ENCODE results near the gene SYDE1. TPM values are rescaled to one million over a fixed set of nuclear protein-coding genes. Genes with fewer than 3 reads are reported as not detected.

SYDE1 gene
- polyA plus RNA-seq, 1 donor, result 17.0 TPM

DNA sequence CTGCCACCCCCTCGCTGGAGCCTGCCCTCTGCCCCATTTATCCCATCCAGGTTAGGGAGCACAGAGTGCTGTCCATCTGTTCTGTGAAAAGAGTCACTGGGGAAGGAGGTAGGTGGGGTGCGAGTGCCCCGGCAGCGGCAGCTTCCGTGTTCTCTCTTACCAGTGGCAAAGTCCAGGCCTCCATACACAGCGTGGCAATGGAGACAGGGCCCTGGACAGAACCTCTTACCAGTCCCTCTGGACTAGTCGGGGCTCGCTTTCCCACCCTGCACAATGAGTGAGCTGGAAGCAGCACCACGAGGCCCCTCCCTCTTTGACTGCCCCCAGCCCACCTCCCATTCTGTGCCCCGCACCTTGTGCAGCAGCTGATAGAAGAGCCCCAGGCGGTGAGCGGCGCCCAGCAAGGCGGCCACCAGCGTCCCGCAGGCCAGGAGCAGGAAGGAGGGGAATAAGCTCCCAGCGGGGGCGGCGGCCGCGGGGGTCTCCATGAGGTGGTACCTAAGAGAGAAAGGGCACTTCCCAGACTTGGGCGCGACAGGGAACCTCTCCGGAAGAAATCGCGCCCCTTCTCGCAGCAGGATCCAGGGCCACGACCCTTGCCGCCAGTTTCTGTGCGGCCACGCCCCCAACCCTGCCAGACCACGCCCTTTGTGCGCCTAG, 17.5 kb downstream of the SYDE1 start:
- no peak for DNase-seq

DNA sequence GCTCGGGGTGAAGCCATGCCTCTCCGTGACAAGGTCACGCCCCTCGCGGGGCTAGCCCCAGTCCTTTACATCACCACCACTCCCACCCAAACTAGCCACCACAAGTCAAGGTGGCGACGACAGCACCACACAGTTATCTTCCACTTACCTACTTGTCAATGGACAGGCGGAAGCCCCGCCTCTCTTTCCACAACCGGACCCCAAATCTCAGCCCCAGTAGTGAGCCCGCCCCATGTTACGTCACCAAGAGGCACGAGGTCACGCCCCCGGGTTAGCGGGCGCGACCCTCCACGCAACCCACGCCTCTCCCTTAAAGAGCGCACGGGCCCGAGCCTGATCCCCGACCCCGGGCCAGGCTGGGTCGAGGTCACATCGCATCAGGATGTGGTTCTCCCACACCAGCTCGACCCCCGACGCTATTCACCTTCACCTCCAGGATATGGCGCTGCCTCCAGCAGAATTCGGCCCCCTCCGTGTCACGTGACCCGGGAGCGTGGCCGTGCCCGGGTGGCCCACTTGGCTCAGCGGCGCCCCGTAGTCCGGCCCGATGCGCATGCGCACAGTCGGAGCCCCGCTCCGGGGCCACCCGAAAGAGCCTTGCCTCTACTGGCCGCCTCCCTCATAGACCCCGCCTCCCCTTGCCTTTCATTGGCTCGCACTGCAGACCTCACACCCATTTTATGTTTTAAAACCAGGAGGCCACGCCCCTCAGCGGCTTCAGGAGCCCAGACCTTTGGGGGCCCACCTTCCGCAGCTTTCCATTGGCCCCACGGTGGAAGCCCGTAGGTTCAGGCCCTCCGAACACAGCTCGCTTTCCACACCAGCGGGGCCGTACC, 18.2 kb downstream of the SYDE1 start:
- DNase-seq, result peak; percentile 97

DNA sequence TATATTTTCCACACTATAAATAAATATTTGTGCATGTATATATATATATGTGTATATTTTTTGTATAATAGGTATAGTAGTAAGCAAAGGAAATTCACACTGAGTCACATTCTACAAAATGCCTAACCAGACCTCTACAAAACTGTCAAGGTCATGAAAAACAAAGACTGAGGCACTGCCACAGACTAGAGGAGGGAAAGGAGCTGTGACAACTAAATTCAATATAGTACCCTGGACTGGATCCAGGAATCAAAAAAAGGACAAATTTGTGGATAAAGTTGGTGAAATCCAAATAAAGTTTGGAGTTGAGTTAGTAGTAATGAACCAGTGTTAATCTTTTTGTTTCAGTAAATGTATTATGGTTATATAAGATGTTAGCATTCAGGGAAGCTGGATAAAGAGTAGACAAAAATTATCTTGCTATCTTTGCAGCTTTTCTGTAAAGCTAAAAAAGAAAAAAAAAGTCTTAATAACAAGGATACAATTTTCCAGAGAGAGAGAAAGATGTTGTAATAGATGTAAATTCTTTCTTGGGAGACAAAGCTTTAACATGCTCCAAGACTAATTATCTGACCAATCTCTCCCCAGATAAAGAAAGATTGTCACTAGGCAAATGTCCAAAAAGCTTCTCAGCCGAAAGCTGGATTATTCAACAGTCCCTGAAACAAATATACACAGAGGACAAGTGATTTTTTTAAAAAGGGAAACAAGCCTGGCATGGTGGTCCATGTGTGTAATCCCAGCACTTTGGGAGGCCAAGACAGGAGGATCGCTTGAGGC, 19.1 kb downstream of the SYDE1 start:
- DNase-seq, result no peak

DNA sequence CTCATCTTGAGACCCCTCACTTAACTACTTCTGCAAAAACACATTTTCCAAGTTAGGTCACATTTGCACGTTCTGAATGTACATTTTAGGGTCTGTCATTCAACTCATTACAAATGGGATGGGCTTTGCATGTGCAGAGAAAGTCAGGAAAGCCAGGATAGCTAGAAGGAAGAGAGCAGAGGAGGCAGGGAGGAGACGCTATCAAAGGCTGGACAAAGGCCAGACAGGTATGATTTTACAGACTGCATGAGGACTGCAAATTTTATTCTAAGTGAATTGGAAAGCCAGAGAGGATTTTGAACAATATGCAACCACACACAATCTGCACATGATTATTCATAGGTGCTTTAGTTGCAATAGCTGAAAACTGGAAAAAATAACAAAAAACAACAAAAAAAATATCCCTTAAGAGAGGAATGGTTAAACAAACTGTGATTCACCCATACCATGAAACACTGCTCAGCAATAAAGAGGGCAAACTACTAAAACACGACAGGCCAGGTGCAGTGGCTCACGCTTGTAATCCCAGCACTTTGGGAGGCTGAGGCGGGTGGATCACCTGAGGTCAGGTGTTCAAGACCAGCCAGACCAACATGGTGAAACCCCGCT, 21.1 kb downstream of the SYDE1 start:
- DNase-seq, result no peak

DNA sequence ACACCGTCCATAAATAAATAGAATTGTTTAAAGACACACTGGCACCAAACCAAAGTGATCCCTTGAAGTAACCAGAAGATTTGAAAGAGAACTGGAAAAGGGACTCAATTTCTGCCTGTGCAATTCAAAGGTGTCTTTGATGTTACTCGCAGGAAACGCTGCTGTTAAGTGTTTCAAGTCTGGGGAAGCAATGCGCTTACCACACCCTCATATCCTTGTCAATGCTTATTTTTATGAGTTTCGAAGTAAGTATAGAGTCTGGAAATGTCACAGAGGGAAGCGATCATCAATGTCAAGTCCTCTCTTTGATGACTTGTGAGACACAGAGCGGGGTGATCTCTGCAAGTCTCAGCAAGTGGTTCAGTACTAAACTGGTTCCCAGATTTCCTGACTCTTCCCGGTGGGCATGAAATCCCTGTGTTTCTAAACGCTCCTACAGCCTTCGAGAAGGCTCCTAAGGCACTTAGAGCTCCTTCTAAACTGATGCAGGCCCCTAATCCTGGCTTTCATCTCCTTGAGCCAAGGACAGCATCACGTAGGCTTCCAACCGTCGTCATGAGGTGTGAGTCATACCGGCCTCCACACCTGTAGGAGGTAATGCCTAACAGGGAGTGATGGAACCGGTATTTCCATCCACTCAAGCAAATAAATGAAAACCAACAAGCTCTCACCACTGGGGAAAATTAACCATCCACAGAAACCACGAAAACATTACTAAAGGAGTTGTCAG, 22.8 kb downstream of the SYDE1 start:
- DNase-seq, result no peak

DNA sequence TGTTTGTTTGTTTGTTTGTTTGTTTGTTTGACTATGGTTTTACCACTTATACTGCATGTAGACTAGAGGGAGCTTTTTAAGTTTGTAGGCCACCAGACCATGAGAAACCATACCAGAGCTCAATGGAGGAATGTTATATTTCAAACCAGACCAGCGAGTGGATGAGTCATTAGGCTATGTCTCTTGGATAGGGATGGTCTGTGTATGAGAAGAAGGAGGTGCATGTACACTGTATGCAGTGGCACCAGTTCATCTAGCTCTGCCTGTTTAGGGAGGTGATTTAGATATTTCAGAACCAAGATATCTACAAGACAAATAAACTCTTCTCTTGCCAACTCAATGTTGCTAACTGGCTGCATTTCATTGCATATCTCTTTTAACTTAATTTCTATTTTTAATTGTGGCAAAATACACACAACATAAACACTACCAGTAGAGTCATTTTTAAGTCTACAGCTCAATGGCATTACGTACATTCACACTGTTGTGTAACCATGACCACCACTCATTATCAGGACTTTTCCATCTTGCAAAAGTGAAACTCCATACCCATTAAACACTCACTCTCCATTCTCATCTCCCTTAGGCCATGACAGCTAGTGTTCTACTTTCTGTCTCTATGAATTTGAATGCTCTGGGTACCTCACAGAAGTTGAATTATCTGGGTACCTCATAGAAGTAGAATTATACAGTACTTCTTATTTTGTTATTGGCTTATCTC, 29.2 kb downstream of the SYDE1 start:
- no peak for DNase-seq

DNA sequence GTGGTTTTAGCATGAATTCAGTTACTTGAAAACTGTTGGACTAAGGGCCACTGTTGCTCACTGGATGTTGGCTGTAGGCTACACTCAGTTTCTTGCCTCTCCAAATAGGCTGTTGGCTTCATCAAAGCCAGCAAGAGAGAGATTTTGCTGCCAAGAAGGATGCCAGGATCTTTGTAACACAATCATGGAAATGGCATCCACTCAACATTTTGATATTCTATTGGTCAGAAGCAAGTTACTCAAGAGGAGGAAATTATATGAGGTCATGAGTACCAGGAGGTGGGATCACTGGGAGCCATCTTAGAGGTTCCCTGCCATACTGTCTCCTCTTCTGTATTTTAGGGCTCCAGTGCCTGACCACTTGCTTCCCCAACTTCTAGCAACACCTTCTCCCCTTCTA, 30.6 kb downstream of the SYDE1 start:
- no peak for DNase-seq

DNA sequence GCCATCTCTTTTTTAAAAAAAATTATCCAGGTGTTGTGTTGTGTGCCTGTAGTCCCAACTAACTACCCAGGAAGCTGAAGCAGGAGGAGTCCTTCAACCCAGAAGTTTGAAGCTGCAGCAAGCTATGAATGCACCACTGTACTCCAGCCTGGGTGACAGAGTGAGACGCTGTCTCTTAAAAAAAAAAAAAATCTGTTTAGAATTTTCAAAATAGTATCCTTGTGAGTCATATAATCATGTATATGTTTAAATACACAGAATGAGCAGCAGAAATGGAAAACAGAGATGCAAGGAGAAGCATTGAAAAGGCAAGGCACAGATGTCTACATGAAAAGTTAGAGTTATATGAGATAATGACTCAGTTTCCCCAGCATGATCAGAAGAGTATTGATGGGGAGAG, 31.2 kb downstream of the SYDE1 start:
- DNase-seq, result no peak

DNA sequence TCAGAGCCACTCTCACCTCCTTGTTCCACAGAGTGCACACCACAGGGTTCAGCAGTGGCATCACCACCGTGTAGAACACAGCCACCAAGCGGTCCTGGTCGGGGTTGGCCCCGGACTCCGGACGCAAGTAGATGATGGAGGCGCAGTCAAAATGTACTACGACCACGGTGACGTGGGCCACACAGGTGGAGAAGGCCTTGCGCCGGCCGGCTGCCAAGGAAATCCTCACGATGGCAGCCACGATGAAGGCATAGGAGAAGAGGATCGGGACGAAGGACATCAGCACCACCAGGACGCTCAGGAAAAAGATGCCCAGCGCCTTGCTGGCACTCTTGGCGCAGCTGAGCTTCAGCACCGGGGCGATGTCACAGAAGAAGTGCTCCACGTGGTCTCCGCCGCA, 33.9 kb downstream of the SYDE1 start:
- DNase-seq, result no peak

DNA sequence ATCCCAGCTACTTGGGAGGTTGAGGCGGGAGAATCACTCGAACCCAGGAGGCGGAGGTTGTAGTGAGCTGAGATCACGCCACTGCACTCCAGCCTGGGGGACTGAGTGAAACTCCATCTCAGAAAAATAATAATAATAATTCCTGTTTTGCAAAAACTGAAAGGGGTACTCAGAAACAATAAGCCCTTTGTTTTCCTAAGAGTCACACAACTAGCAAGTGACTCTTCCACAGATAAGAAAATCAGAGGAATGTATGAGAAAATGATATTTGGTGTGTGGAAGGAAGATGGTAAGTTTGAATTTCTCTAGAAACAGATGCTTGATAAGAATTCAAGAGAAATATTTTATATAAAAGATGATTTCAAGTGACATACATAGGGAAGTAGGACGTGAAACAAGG, 35.1 kb downstream of the SYDE1 start:
- DNase-seq, result no peak

DNA sequence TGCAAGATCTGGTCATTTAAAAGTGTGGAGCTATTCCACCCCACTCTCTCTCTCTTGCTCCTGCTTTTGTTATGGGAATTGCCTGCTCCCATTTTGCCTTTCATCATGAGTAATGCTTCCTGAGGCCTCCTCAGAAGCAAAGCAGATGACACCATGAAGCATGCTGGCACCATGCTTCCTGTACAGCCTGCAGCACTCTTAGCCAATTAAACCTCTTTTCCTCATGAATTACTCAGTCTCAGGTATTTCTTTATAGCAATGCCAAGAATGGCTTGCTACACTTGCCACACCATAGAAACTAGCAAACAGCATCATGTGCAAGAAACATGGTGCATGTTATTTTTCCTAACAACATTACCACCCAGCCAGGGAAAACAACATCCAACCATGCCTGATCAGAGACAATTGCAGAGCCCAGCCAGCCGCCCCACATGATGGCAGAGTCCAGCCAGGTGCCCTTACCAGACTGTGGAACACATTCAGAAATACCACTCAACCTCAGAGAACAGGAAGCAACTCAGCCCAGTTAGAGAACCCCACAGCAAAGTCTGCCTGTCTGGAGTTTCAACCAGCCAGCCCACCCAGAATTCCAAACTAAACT, 36.9 kb downstream of the SYDE1 start:
- no peak for DNase-seq

DNA sequence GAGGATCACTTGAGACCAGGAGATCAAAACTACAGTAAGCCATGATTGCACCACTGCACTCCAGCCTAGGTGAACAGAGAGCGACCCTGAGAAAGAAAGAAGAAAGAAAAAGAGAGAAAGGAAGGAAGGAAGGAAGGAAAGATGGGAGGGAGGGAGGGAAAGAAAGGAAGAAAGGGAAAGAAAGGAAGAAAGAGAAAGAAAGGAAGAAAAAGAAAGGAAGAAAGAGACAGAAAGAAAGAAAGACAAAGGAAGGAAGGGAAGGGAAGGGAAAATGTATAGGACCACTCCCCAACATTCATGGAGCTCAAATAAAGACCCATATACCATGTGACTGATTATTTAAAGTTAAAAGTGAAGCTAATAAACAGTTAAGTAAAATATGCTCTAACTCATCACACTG, 39.9 kb downstream of the SYDE1 start:
- no peak for DNase-seq

DNA sequence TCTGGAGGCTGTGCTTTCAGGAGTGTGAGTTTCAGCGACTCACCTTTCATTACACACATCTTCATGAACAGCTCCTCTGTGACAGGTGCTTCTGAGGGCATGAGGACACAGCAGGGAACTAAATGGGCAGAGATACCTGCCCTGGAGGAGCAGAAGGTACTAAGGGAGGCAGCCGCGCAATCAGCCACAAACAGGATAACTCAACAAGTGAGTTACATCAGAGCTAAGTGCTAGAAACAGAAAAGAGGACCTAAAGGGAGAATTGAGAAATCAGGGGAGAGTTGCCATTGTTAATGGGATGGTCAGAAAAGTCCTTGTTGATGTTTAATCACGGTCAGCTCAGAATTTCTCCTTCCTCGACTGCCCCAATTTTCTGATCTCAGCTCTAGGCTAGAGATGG, 42.5 kb downstream of the SYDE1 start:
- no peak for DNase-seq

DNA sequence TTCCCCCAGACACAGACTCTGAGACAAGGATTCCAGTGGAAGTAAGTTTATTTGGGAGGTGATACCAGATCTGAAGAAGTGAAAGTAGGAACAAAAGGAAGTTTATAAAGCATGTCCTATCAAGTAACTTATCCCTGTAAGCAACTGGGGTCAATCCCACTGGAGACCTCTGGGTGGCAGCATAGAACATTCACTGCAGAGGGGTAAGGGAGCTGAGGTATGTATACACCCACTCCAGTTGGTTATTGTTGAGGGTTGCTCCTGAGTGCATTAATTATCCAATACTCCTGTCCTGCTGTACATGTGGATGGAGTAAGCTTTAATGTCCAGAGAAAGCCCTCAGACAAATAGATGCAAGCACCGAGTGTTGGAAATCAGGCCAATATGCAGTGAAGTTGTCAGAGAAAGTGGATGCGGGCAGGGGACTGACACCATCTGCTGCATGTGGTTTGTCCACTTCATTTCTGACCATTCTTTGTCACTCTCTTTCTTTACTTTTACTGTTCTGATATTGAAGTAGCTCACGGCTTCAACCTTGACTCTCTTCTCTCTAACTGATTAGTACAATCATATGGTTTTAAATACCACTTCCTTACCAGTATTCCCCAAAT, 46.9 kb downstream of the SYDE1 start:
- DNase-seq, result no peak

DNA sequence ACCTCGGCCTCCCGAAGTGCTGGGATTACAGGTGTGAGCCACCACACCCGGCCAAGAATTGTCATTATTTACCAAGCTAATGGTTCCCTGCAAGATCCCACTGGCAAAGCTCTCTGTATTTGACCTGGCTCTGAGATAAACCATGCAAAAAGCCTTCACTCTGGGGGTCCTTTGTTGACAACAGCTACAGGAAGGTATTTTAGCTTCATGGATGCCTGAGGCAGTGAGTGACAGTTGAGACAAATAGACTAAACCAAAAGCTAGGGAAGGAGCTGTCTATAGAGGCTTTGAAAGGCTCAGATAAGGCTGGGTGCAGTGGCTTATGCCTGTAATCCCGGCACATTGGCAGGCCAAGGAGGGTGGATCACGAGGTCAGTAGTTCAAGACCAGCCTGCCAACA, 48.1 kb downstream of the SYDE1 start:
- no peak for DNase-seq

DNA sequence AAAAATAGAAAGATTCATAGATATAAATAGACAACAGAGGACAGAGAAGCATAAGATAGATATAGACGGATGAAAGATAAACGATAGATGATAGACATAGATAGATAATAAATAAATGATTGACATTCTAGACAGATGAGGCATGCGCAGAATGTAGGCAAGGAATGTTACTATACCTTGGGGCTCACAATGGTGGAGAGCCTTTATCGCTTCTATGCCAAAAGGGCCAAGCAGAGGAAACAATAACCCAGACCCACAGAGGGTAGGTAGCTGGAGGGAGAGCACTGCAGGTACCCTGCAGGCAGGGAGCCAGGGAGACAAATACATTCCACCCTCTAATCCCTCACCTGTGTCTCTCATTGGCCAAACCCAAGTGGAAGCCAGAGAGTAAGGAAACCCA, 49.2 kb downstream of the SYDE1 start:
- no peak for DNase-seq

DNA sequence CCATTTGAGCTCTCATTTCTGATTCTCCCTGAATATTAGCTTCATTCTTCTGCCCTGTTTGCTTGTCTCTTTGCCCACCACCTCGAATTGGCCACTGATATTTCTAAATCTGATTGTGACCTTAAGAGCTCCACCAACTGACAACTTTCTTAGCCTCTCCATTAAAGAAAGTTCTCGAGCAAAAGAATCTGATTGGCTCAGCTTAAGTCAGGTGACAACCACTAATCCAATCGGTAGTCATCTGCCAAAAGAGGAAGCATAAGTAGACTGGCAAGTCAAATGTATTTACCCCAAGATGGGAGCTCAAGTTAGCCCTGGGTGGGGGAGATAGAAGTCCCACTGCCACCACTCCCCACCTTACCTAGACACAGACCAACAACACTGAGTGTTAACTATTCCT, 52.0 kb downstream of the SYDE1 start:
- no peak for DNase-seq

DNA sequence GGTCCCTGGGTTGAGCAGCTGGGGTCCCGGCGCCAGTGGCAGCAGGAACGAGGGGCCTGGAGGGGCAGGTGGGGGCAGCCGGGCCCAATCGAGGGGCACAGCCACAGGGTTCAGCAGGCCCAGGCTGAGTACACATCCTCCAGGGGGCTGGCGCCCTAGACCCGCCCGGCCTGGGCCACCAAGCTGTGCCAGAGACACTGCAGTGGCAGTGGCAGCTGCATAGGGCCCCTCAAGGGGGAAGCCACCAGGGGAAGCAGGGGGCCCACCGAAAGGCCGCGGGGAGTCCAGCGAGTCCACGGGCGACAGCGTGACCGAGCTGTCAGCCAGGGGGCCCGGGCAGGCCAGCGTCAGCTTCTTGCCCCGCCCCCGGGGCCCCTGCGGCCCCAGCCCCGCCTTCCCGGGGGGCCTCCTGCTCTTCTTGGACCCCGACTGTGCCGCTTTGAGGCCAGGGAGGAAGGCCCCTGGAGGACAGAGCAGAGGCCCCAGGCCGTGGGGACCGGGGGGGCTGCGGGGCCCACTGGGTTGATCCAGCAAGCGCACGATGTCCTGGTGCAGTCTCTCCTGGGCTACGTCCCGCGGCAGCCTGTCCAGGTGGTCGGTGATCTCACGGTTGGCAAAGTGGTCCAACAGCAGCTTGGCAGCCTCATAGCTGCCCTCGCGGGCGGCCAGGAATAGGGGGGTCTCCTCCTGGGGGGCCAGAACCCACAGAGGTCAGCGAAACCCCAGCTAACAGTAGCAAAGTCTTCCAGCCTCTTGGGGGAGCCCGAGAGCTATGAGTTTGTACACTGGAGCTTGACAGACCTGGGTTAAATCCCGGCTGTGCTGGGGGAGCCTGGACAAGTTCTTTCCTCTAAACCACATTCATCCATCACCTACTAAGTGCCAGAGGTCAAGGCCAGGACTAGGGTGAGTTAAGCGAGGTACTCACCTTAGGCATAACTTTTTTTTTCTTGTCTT, 54.1 kb downstream of the SYDE1 start:
- DNase-seq, result no peak
